GM23248 (cell line): ENCODE data around the gene KCTD19. TPM values are rescaled to one million over a fixed set of nuclear protein-coding genes. Genes with fewer than 3 reads are reported as not detected.

Experiments used
- DNase-seq: peaks from one replicate; pipeline ENCODE4 v3.0.0-alpha.2; 2015
- H2AFZ ChIP-seq: fragments of 200-600 bp; sonication (generic); 2 replicates; pipeline ENCODE4 v1.6.1; 2016; ENCODE audit warnings: antibody characterized with exemption
- H3F3A ChIP-seq: fragments of 200-600 bp; sonication (generic); 2 replicates; pipeline ENCODE4 v1.6.1; 2016; ENCODE audit warnings: mild to moderate bottlenecking, antibody characterized with exemption, mixed run types; ENCODE audit not compliant: insufficient read depth
- H3K27ac ChIP-seq: fragments of 200-600 bp; sonication (generic); 2 replicates; pipeline ENCODE4 v1.5.1; 2016; ENCODE audit warnings: mild to moderate bottlenecking
- H3K27me3 ChIP-seq: fragments of 200-600 bp; sonication (generic); replicated peaks from 2 replicates; pipeline ENCODE4 v1.6.1; 2016; ENCODE audit warnings: mild to moderate bottlenecking; ENCODE audit not compliant: insufficient read depth
- H3K36me3 ChIP-seq: fragments of 200-600 bp; sonication (generic); 2 replicates; pipeline ENCODE4 v1.6.1; 2016; ENCODE audit warnings: low read depth, mild to moderate bottlenecking
- H3K4me1 ChIP-seq: fragments of 200-600 bp; sonication (generic); 2 replicates; pipeline ENCODE4 v1.6.1; 2016; ENCODE audit warnings: mild to moderate bottlenecking; ENCODE audit not compliant: insufficient read depth
- H3K4me2 ChIP-seq: fragments of 200-600 bp; sonication (generic); one replicate; pipeline ENCODE4 v1.6.1; 2016; ENCODE audit warnings: mild to moderate bottlenecking; ENCODE audit not compliant: unreplicated experiment
- H3K4me3 ChIP-seq: fragments of 200-600 bp; sonication (generic); 2 replicates; pipeline ENCODE4 v1.5.1; 2016; ENCODE audit warnings: mild to moderate bottlenecking
- H3K79me2 ChIP-seq: fragments of 200-600 bp; sonication (generic); 2 replicates; pipeline ENCODE4 v1.6.1; 2016; ENCODE audit warnings: mild to moderate bottlenecking; ENCODE audit not compliant: insufficient read depth
- H3K9ac ChIP-seq: fragments of 200-600 bp; sonication (generic); 2 replicates; pipeline ENCODE4 v1.6.1; 2016; ENCODE audit warnings: mild to moderate bottlenecking
- H3K9me2 ChIP-seq: fragments of 200-600 bp; sonication (generic); 2 replicates; pipeline ENCODE4 v1.6.1; 2016; ENCODE audit warnings: mixed run types, mild to moderate bottlenecking, moderate library complexity; ENCODE audit not compliant: insufficient read depth
- H3K9me3 ChIP-seq: fragments of 200-600 bp; sonication (generic); one replicate; pipeline ENCODE4 v1.6.1; 2017; ENCODE audit warnings: low read depth
- H4K20me1 ChIP-seq: fragments of 200-600 bp; sonication (generic); 2 replicates; pipeline ENCODE4 v1.6.0; 2016; ENCODE audit not compliant: insufficient read depth
- EZH2 ChIP-seq: fragments of 200-600 bp; sonication (generic); IDR thresholded peaks from 2 replicates; pipeline ENCODE4 v1.6.1; 2018; ENCODE audit warnings: antibody characterized with exemption, mild to moderate bottlenecking; ENCODE audit not compliant: insufficient read depth, poor library complexity, severe bottlenecking
- EZH2phosphoT487 ChIP-seq: fragments of 200-600 bp; sonication (generic); IDR thresholded peaks from 2 replicates; pipeline ENCODE4 v1.6.1; 2018; ENCODE audit warnings: antibody characterized with exemption, moderate library complexity, mild to moderate bottlenecking, low read depth; ENCODE audit not compliant: insufficient read depth
- WGBS, 2 experiments: methylation state at CpG; one replicate each; pipeline ENCODE4 v1.1.6; 2015 to 2017; ENCODE audit warnings: low lambda C conversion rate in 2 of 2, low coverage in 1 of 2; ENCODE audit errors: missing lambda C conversion rate in 2 of 2; 5-methylcytosine and 5-hydroxymethylcytosine counted together
- in situ Hi-C: fragments of 300-500 bp; cut with MboI; formaldehyde crosslinking; loops from 2 replicates; pipeline ENCODE4 v1.15.0; 2020
- polyA plus RNA-seq: library from polyadenylated mRNA; unstranded; fragments of >200 nt; fragmentation: Nextera tagmentation; extraction: Ambion mirVana; gene quantifications from 2 replicates; pipeline ENCODE4 v1.2.1, GENCODE V29; 2016
- total RNA-seq: library from RNA; depleted of rRNA; stranded (reverse); fragments of >200 nt; shearing (Covaris generic); gene quantifications from 2 replicates; pipeline ENCODE4 v1.2.3, GENCODE V29; 2014

The KCTD19 gene
- total and polyA plus RNA-seq, 2 experiments from 2014 or later = not detected

GRCh38 chr16:67294938-67295361, 31.6 kb downstream of the KCTD19 start:
- H3K36me3 ChIP-seq = no peaks in the 10 kb centered on the region
- no peak overlapping the region for H2AFZ ChIP-seq
- WGBS, 2 experiments = 16 to 17% methylated on average over 7 of the region's 7 CpGs
- H3K27ac ChIP-seq = no peak overlapping the region
- H3K9me3 ChIP-seq = no peaks in the 10 kb centered on the region
- no peaks in the 10 kb centered on the region for H3F3A ChIP-seq
- H3K4me1 ChIP-seq = peaks cover 30% of the 10 kb centered on the region
- H3K4me2 ChIP-seq = peak overlapping the region; percentile 17
- no peaks in the 10 kb centered on the region for H3K79me2 ChIP-seq
- H3K9me2 ChIP-seq = no peaks in the 10 kb centered on the region
- H3K27me3 ChIP-seq = no peaks in the 10 kb centered on the region
- H3K9ac ChIP-seq = no peak overlapping the region
- DNase-seq = peak; percentile 66
- in situ Hi-C loops = no loop called here
- TF ChIP-seq EZH2phosphoT487 (no peak), EZH2 (no peak)
- H3K4me3 ChIP-seq = no peak overlapping the region
- H4K20me1 ChIP-seq = no peaks in the 10 kb centered on the region

- H3K27ac ChIP-seq = no peak overlapping the region
- in situ Hi-C loops = no loop called here
- H3K9me2 ChIP-seq = no peaks in the 10 kb centered on the region
- peaks cover 30% of the 10 kb centered on the region for H3K4me1 ChIP-seq
- no peaks in the 10 kb centered on the region for H3F3A ChIP-seq
- no peak overlapping the region for H3K4me3 ChIP-seq
- 87 to 92% methylated on average over 4 of the region's 4 CpGs for WGBS, 2 experiments
- DNase-seq = no peak
- H3K27me3 ChIP-seq = no peaks in the 10 kb centered on the region
- H4K20me1 ChIP-seq = no peaks in the 10 kb centered on the region
- H3K4me2 ChIP-seq = peak overlapping the region; percentile 17
- H3K79me2 ChIP-seq = no peaks in the 10 kb centered on the region
- H3K9me3 ChIP-seq = no peaks in the 10 kb centered on the region
- no peak overlapping the region for H2AFZ ChIP-seq
- H3K9ac ChIP-seq = no peak overlapping the region
- no peaks in the 10 kb centered on the region for H3K36me3 ChIP-seq
- no peak for TF ChIP-seq EZH2
- no peak for TF ChIP-seq EZH2phosphoT487
Observed at GRCh38 chr16:67294171-67294757, 32.3 kb downstream of the KCTD19 start.

- no peaks in the 10 kb centered on the region for H3K36me3 ChIP-seq
- in situ Hi-C loops = no loop called here
- DNase-seq = no peak
- TF ChIP-seq EZH2 (no peak), EZH2phosphoT487 (no peak)
- H3K27ac ChIP-seq = no peak overlapping the region
- H3K79me2 ChIP-seq = no peaks in the 10 kb centered on the region
- no peak overlapping the region for H3K4me2 ChIP-seq
- H3F3A ChIP-seq = no peaks in the 10 kb centered on the region
- 82 to 84% methylated on average over 7 of the region's 7 CpGs for WGBS, 2 experiments
- H3K9me2 ChIP-seq = no peaks in the 10 kb centered on the region
- no peaks in the 10 kb centered on the region for H3K9me3 ChIP-seq
- H3K9ac ChIP-seq = no peak overlapping the region
- H3K27me3 ChIP-seq = no peaks in the 10 kb centered on the region
- no peaks in the 10 kb centered on the region for H4K20me1 ChIP-seq
- H3K4me3 ChIP-seq = no peak overlapping the region
- H3K4me1 ChIP-seq = peaks cover 21% of the 10 kb centered on the region
- no peak overlapping the region for H2AFZ ChIP-seq
Observed at GRCh38 chr16:67291461-67291860, 35.1 kb downstream of the KCTD19 start.

GRCh38 chr16:67287960-67288359, 38.6 kb downstream of the KCTD19 start:
- Histone ChIP-seq H3K9me3 (no peaks in the 10 kb centered on the region), H3K27ac (no peak overlapping the region), H2AFZ (no peak overlapping the region), H3K4me1 (no peaks in the 10 kb centered on the region), H3K4me3 (no peak overlapping the region), H3F3A (no peaks in the 10 kb centered on the region), H3K9me2 (no peaks in the 10 kb centered on the region), H3K79me2 (no peaks in the 10 kb centered on the region), H3K27me3 (no peaks in the 10 kb centered on the region), H4K20me1 (no peaks in the 10 kb centered on the region), H3K36me3 (no peaks in the 10 kb centered on the region), H3K4me2 (no peak overlapping the region), H3K9ac (no peak overlapping the region)
- TF ChIP-seq EZH2phosphoT487 (no peak), EZH2 (no peak)
- no peak for DNase-seq
- 91 to 96% methylated on average over 14 of the region's 14 CpGs for WGBS, 2 experiments
- in situ Hi-C loops = no loop called here
